SK-N-MC (cell line): ENCODE measurements around the gene WTIP.

Experiments
- EZH2 ChIP-seq: fragments of 200-600 bp; sonication (generic); IDR thresholded peaks from one replicate; pipeline ENCODE4 v1.6.1; 2017; ENCODE audit warnings: antibody characterized with exemption
- FOXP2 ChIP-seq: optimal IDR thresholded peaks from 2 replicates; pipeline ENCODE3; 2011; ENCODE audit warnings: mild to moderate bottlenecking, moderate library complexity; ENCODE audit not compliant: insufficient read depth; ENCODE audit errors: extremely low read length, control extremely low read depth
- POLR2AphosphoS5 ChIP-seq: IDR thresholded peaks from 2 replicates; pipeline ENCODE4 v1.6.1; 2012; ENCODE audit warnings: mild to moderate bottlenecking, low read depth, low read length, borderline replicate concordance

DNA sequence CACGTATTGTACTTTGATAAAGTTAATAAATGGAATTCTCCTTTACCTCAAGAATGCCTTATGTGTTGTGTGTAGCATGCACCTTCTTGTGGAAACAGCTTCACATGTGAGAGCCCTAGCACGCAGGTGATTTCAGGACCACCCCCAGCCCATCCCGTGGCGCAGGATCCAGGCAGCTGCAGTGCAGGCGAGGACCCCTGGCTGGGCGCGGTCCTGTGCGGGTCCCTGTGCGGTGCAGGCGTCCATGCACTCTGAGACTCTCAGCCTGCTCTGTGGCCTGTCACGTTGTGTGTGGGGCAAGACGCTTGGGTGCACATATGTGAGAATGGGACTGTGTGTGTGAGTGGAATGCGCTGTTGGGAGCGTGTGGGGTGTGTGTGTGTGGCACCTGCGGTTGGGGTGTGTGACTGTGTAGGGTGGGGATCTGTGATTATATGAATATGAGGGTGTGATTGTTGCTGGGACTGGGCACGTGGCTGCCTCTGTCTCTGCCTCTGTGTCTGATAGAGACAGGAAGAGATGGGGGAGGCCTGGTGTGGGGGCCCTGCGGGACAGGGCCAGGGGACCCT is 30.8 kb downstream of the WTIP start:
- no peak for TF ChIP-seq EZH2
- no peak for TF ChIP-seq POLR2AphosphoS5
- no peak for TF ChIP-seq FOXP2
